HL-60 (cell line): ENCODE results near the gene KDM4F.
"Not testable (repeated sequence)": the region's sequence is repeated elsewhere in the genome, so short reads cannot be mapped to it uniquely, and the experiment has no call there.

Experiments
- DNase-seq, 2 experiments: peaks; one replicate each; pipeline ENCODE4 v3.0.0-alpha.2; 2010 to 2020; ENCODE audit warnings: low read depth in 1 of 2, low spot score in 1 of 2
- H3K27ac ChIP-seq: fragments of 250-450 bp; sonication (Bioruptor Pico); replicated peaks from 2 replicates; pipeline ENCODE4 v1.5.1; 2020; ENCODE audit warnings: mild to moderate bottlenecking, moderate library complexity
- H3K27me3 ChIP-seq: fragments of 250-450 bp; sonication (Bioruptor Pico); 2 replicates; pipeline ENCODE4 v1.5.1; 2021; ENCODE audit warnings: mild to moderate bottlenecking, moderate library complexity; ENCODE audit not compliant: insufficient read depth, poor library complexity, severe bottlenecking
- H3K4me3 ChIP-seq: replicated peaks from 2 replicates; pipeline ENCODE4 v1.5.1; 2011; ENCODE audit warnings: mild to moderate bottlenecking, control low read depth, low read length; ENCODE audit not compliant: insufficient read depth
- CTCF ChIP-seq: IDR thresholded peaks from one replicate; pipeline ENCODE4 v1.5.1; 2011; ENCODE audit warnings: low read length, control low read depth, inconsistent platforms; ENCODE audit not compliant: insufficient read depth
- GABPA ChIP-seq: IDR thresholded peaks from 2 replicates; pipeline ENCODE4 v1.6.1; 2012; ENCODE audit warnings: low read depth
- POLR2AphosphoS5 ChIP-seq: IDR thresholded peaks from 2 replicates; pipeline ENCODE4 v1.6.1; 2012; ENCODE audit warnings: low read depth
- REST ChIP-seq: IDR thresholded peaks from 2 replicates; pipeline ENCODE4 v1.6.1; 2012; ENCODE audit warnings: low read depth; ENCODE audit not compliant: insufficient replicate concordance
- SPI1 ChIP-seq: IDR thresholded peaks from 2 replicates; pipeline ENCODE4 v1.6.1; 2012; ENCODE audit warnings: low read depth, mild to moderate bottlenecking, borderline replicate concordance

The KDM4F gene

DNA sequence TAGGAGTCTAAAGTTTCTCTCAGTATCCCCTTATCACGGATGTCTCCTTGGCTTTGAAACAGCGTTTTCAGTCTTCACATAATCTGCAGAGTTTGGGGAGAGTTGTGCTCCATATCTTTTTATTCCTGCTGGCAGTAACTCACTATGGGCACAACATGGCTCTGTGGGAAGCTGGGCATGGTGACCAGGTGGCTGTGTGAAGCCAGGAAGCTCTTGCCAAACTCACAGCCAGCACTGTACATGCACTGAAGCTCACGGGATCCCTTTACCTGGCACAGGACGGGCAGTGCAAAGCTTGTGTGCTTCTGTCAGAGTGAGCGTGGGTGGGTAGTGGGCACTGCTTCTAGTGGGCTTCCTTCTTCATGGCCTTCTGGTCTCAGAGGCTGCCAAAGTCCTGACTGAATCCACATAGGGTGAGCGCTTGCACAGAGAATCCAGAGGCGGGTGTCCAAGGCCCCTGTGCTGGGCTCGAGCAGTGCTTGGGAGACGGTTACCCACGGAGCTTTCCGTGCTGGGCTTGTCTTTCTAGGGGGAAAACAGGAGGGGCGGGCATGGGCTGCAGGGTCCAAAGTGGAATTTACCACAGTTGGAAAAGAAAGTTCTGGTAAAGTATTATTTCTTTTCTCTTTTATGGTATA is 34.9 kb upstream of the KDM4F start:
- Histone ChIP-seq H3K27me3 (peaks cover 5% of the 10 kb centered on the region), H3K27ac (no peak overlapping the region), H3K4me3 (no peak overlapping the region)
- DNase-seq: no peak
- no peak for TF ChIP-seq CTCF
- no peak for TF ChIP-seq GABPA
- TF ChIP-seq POLR2AphosphoS5: no peak
- no peak for TF ChIP-seq SPI1
- no peak for TF ChIP-seq REST

GRCh38 chr11:95016139-95016538 is 33.1 kb upstream of the KDM4F start:
- no peak overlapping the region for H3K4me3 ChIP-seq
- no peak overlapping the region for H3K27ac ChIP-seq
- peaks cover 3% of the 10 kb centered on the region for H3K27me3 ChIP-seq
- DNase-seq: no peak
- no peak for TF ChIP-seq REST
- TF ChIP-seq CTCF: no peak
- TF ChIP-seq GABPA: no peak
- no peak for TF ChIP-seq SPI1
- no peak for TF ChIP-seq POLR2AphosphoS5

- DNase-seq, H3K27me3 ChIP-seq, H3K4me3 ChIP-seq, H3K27ac ChIP-seq: not testable (repeated sequence)
Observed at GRCh38 chr11:95021468-95021867, 27.8 kb upstream of the KDM4F start.

- Histone ChIP-seq H3K27me3 (no peaks in the 10 kb centered on the region), H3K4me3 (no peak within 1 kb of the TSS), H3K27ac (no peak within 1 kb of the TSS)
- TF ChIP-seq SPI1: no peak
- TF ChIP-seq CTCF: no peak
- no peak for TF ChIP-seq GABPA
- TF ChIP-seq REST: no peak
- TF ChIP-seq POLR2AphosphoS5: no peak
- no peak for DNase-seq
Observed at GRCh38 chr11:95024958-95025357, 24.3 kb upstream of the KDM4F start, which contains the start of gene KDM4E. TSS of gene KDM4E (plus strand) at chr11:95025258. CDS start at chr11:95025558, 300 bp downstream.

DNA sequence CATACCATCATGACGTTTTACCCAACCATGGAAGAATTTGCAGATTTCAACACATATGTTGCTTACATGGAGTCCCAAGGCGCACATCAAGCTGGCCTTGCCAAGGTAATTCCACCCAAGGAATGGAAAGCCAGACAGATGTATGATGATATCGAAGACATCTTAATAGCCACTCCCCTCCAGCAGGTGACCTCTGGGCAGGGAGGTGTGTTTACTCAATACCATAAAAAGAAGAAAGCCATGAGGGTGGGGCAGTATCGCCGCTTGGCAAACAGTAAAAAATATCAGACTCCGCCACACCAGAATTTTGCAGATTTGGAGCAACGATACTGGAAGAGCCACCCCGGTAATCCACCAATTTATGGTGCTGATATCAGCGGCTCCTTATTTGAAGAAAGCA is 23.6 kb upstream of the KDM4F start:
- H3K4me3 ChIP-seq, DNase-seq, H3K27ac ChIP-seq, H3K27me3 ChIP-seq: not testable (repeated sequence)
